Activated naive CD8-positive, alpha-beta T cell treated with anti-CD3 and anti-CD28 coated beads, Interleukin-2, amount 10 ng/mL, durations not matched to agents 7 days and 5 days (primary cell): Measurements from ENCODE around the gene PTPRG. TPM values are rescaled to one million over a fixed set of nuclear protein-coding genes. Genes with fewer than 3 reads are reported as not detected.

Experiments used
- ATAC-seq: fragments of 150-1000 bp; cut with Tn5 transposase; one replicate; pipeline ENCODE4 v1.10.0; 2021; ENCODE audit warnings: low read depth, moderate library complexity
- POLR2A ChIA-PET: fragments of 350-600 bp; sonication (Branson Sonifier 250); formaldehyde crosslinking; loops from one replicate; lab custom pipeline; 2021; ENCODE audit warnings: antibody characterized with exemption; lab: Charles Lee
- DNase-seq: peaks from one replicate; pipeline ENCODE4 v3.0.0; 2021
- H3K27ac Mint-ChIP-seq: one replicate; pipeline ENCODE4 v1.8.0; 2022; ENCODE audit warnings: mild to moderate bottlenecking, mixed read lengths
- H3K27me3 Mint-ChIP-seq: one replicate; pipeline ENCODE4 v1.8.0; 2022; ENCODE audit warnings: mild to moderate bottlenecking, moderate library complexity, mixed read lengths
- H3K36me3 Mint-ChIP-seq: one replicate; pipeline ENCODE4 v1.8.0; 2021; ENCODE audit warnings: mild to moderate bottlenecking, mixed read lengths
- H3K4me1 Mint-ChIP-seq: one replicate; pipeline ENCODE4 v1.8.0; 2021; ENCODE audit warnings: mixed read lengths
- H3K4me3 Mint-ChIP-seq: one replicate; pipeline ENCODE4 v1.8.0; 2022; ENCODE audit warnings: mild to moderate bottlenecking, moderate library complexity, mixed read lengths
- H3K9me3 Mint-ChIP-seq: one replicate; pipeline ENCODE4 v1.8.0; 2021; ENCODE audit warnings: mixed read lengths
- total RNA-seq, 2 experiments: library from RNA; stranded (reverse); gene quantifications; one replicate each; pipeline ENCODE4 v1.2.3, GENCODE V29; 2021

Gene PTPRG
- total RNA-seq, 2 experiments from 2014 or later = not detected

DNA sequence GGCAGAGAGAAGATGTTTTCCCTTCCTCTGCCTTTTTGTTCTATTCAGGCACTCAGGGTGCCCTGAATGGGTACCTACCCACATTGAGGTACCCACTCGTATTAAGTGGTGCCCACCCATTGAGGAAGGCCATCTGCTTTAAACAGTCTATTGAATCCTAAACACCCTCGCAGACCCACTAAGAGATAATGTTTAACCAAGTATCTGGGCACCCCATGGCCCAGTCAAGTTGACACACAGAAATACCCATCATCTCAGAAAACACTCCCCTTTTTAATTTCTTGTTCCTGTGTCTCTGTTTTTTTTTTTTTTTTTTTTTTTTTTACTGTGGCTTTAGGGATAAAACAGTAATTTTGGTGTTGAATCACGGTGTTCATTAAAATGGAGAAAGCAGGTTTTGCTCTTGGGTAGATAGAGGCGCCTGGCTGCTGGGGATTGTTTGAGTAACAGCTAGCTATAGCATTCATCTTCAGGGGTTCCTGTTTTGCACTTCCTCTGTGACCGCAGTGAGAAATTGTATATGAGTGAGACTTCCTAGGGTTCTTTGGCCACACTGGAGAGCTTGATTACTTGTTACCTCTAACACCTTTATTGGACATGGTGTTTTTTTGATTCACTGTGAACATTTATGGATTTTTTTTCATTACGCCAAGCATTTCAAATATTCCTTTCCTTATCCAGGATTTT lies 259.1 kb downstream of the PTPRG start:
- no peak overlapping the region for H3K4me3 Mint-ChIP-seq
- H3K27me3 Mint-ChIP-seq = no peaks in the 10 kb centered on the region
- H3K9me3 Mint-ChIP-seq = no peaks in the 10 kb centered on the region
- ATAC-seq (no peak), DNase-seq (no peak)
- H3K27ac Mint-ChIP-seq = no peak overlapping the region
- H3K36me3 Mint-ChIP-seq = no peaks in the 10 kb centered on the region
- H3K4me1 Mint-ChIP-seq = no peaks in the 10 kb centered on the region
- POLR2A ChIA-PET = no interaction called here

GRCh38 chr3:61821823-61822251 lies 260.5 kb downstream of the PTPRG start:
- Mint-ChIP-seq H3K27ac (no peak overlapping the region), H3K4me1 (no peaks in the 10 kb centered on the region), H3K27me3 (no peaks in the 10 kb centered on the region), H3K9me3 (no peaks in the 10 kb centered on the region), H3K4me3 (no peak overlapping the region), H3K36me3 (no peaks in the 10 kb centered on the region)
- POLR2A ChIA-PET = no interaction called here
- ATAC-seq (no peak), DNase-seq (no peak)

DNA sequence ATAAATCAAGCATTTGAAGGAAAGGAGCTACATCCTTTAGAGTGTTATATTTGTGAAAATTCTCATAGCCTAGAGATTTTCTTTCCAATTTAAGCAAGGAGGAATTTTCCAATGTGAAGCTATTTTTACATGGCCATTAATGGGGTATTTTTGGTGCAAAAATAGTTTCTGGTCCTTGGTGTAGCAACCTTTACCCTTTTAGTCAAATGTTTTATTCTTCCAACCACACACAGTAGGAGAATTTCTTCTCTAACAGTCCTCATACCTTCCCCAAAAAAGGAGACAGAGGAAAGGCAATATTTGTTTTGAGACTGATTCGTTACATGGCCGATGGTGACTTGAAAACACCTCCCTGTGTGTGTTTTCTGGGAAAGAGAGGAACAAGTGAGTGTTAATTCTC lies 261.2 kb downstream of the PTPRG start:
- DNase-seq (no peak), ATAC-seq (no peak)
- POLR2A ChIA-PET = no interaction called here
- no peak overlapping the region for H3K4me3 Mint-ChIP-seq
- no peaks in the 10 kb centered on the region for H3K36me3 Mint-ChIP-seq
- H3K9me3 Mint-ChIP-seq = no peaks in the 10 kb centered on the region
- no peaks in the 10 kb centered on the region for H3K4me1 Mint-ChIP-seq
- no peaks in the 10 kb centered on the region for H3K27me3 Mint-ChIP-seq
- no peak overlapping the region for H3K27ac Mint-ChIP-seq

DNA sequence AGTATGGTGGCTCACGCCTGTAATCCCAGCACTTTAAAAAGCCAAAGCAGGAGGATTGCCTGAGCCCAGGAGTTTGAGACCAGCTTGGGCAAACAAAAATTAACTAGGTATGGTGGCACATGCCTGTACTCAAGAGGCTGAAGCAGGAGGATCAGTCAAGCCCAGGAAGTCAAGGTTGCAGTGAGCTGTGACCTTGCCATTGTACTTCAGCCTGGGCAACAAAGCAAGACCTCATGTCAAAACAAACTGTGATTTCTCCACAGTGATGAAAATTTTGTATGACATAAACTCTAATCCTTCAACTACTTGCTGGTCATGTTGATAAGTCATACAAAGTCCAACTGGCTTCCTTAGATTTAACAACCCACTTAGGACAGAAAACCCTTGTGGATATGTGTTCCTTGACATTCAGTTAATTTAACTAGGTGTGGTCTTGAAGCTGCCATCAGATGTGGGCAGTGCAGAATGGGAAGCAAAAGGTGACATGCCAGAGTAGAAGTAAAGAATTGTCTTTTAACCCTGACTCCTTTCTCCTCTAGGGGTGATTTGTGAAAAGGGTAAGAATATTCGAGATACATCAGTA lies 263.3 kb downstream of the PTPRG start:
- DNase-seq (no peak), ATAC-seq (no peak)
- Mint-ChIP-seq H3K4me1 (no peaks in the 10 kb centered on the region), H3K27ac (no peak overlapping the region), H3K4me3 (no peak overlapping the region), H3K36me3 (no peaks in the 10 kb centered on the region), H3K9me3 (no peaks in the 10 kb centered on the region), H3K27me3 (no peaks in the 10 kb centered on the region)
- POLR2A ChIA-PET = no interaction called here

GRCh38 chr3:61826161-61826560 lies 264.8 kb downstream of the PTPRG start:
- DNase-seq = no peak
- Mint-ChIP-seq H3K4me3 (no peak overlapping the region), H3K36me3 (no peaks in the 10 kb centered on the region), H3K9me3 (no peaks in the 10 kb centered on the region), H3K4me1 (no peaks in the 10 kb centered on the region), H3K27me3 (no peaks in the 10 kb centered on the region), H3K27ac (no peak overlapping the region)
- no peak for ATAC-seq
- POLR2A ChIA-PET = no interaction called here

- DNase-seq (no peak), ATAC-seq (no peak)
- peaks cover 3% of the 10 kb centered on the region for H3K27me3 Mint-ChIP-seq
- POLR2A ChIA-PET = no interaction called here
- no peaks in the 10 kb centered on the region for H3K36me3 Mint-ChIP-seq
- no peak overlapping the region for H3K27ac Mint-ChIP-seq
- H3K4me3 Mint-ChIP-seq = no peak overlapping the region
- no peaks in the 10 kb centered on the region for H3K9me3 Mint-ChIP-seq
- no peaks in the 10 kb centered on the region for H3K4me1 Mint-ChIP-seq
Measured at GRCh38 chr3:61828184-61828874, 267.0 kb downstream of the PTPRG start.

DNA sequence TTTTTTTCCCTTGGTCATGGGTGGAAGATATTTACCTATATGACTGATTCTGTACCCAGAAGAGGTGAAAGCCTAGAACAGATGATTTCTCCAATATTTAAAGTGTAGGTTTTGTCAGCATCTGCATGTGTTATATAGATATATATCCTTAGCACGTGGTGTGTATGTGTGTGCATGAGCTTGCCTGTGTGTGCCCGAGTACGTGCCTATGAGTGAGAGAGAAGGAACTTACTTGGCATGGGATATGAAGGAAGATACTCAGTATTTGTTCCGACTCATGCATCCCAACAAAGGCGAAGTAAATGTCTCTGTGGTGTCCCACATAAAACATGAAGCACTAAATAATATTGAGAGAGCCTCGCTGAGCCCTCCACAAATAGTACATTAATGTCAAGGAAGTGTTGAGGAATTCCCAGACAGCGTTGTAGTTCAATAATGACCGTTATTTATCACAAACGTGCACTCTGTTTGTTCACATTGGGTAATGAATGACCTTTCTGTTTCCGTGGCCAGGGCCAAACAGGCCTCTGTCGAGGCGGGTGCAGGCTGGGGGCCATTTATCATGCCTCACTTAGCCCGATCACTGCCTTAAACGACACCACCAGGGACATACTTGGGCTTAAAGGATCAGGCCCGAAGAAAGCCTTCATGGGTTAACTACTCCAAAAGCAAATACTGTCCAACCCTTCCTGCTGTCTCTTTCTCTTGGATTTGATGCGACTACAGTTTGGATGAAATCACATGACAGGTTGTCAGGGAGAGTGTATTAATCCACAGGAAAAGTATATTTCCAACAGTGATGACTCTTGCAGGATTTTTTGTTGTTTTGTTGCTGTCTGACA lies 267.7 kb downstream of the PTPRG start:
- POLR2A ChIA-PET = no interaction called here
- H3K9me3 Mint-ChIP-seq = no peaks in the 10 kb centered on the region
- no peaks in the 10 kb centered on the region for H3K4me1 Mint-ChIP-seq
- peaks cover 3% of the 10 kb centered on the region for H3K27me3 Mint-ChIP-seq
- ATAC-seq = no peak
- no peak overlapping the region for H3K27ac Mint-ChIP-seq
- no peaks in the 10 kb centered on the region for H3K36me3 Mint-ChIP-seq
- DNase-seq = no peak
- H3K4me3 Mint-ChIP-seq = no peak overlapping the region

GRCh38 chr3:61829722-61830350 lies 268.5 kb downstream of the PTPRG start:
- Mint-ChIP-seq H3K27me3 (peaks cover 3% of the 10 kb centered on the region), H3K9me3 (no peaks in the 10 kb centered on the region), H3K4me3 (no peak overlapping the region), H3K4me1 (no peaks in the 10 kb centered on the region), H3K27ac (no peak overlapping the region), H3K36me3 (no peaks in the 10 kb centered on the region)
- no peak for DNase-seq
- POLR2A ChIA-PET = no interaction called here
- no peak for ATAC-seq

DNA sequence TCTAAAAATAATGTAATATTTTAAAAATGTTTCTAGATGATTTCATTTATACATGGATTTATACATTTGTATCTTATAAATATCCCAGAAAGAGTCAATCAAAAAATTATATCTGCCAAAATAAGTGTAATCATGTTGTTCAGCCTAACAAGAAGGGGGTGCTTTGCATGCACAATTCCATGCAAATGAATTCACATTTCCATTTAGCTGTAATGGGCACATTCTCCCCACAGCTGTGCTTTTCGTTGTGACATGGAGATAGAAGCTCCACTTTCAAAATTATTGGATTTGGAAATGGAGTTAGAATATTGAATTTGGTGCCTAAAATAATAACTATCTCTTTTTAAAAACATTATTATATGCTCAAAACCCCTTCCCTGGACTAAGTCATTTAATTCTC lies 270.6 kb downstream of the PTPRG start:
- POLR2A ChIA-PET = no interaction called here
- H3K27ac Mint-ChIP-seq = no peak overlapping the region
- DNase-seq (no peak), ATAC-seq (no peak)
- no peaks in the 10 kb centered on the region for H3K4me1 Mint-ChIP-seq
- H3K36me3 Mint-ChIP-seq = no peaks in the 10 kb centered on the region
- peaks cover 3% of the 10 kb centered on the region for H3K27me3 Mint-ChIP-seq
- no peak overlapping the region for H3K4me3 Mint-ChIP-seq
- no peaks in the 10 kb centered on the region for H3K9me3 Mint-ChIP-seq

GRCh38 chr3:61832375-61833229 lies 271.2 kb downstream of the PTPRG start:
- Mint-ChIP-seq H3K4me1 (no peaks in the 10 kb centered on the region), H3K27ac (no peak overlapping the region), H3K27me3 (peaks cover 3% of the 10 kb centered on the region), H3K4me3 (no peak overlapping the region), H3K9me3 (no peaks in the 10 kb centered on the region), H3K36me3 (no peaks in the 10 kb centered on the region)
- ATAC-seq = no peak
- no peak for DNase-seq
- POLR2A ChIA-PET = no interaction called here

- H3K9me3 Mint-ChIP-seq = no peaks in the 10 kb centered on the region
- H3K4me3 Mint-ChIP-seq = no peak overlapping the region
- DNase-seq (no peak), ATAC-seq (no peak)
- POLR2A ChIA-PET = no interaction called here
- no peak overlapping the region for H3K27ac Mint-ChIP-seq
- no peaks in the 10 kb centered on the region for H3K36me3 Mint-ChIP-seq
- H3K4me1 Mint-ChIP-seq = no peaks in the 10 kb centered on the region
- peaks cover 2% of the 10 kb centered on the region for H3K27me3 Mint-ChIP-seq
Measured at GRCh38 chr3:61839256-61839655, 277.9 kb downstream of the PTPRG start.

DNA sequence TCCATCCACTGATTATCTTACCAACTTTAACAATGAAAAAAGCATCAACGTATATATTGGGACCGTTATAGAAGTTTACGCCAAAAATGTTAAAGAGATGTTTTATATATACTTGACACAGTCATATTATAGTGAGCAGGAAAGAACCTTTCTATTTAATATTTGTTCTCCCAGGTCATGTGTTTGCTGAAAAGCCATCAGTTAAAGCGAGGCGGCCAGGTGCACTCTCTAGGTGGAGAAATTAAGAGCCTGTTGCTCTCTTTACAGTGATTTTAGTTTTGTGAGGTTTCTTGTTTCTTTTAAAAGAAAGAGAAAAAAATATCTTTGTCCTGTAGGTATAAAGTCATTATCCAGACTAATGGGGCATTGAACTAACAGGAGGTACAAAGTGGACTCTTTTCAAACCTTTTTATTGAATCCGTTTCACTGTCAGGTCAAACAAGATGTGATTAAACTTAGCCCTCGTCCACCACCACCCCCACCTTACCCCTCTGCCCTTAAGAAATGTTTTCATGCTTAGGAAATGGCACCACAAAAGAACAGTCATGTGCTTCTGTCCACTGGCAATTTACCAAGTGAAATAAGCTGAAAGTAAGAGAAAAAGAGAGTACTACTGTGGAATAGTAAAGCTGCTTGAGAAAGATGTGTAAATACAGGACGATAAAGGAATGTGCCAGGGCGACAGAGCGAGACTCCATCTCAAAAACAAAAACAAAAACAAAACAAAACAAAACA lies 279.9 kb downstream of the PTPRG start:
- peaks cover 2% of the 10 kb centered on the region for H3K27me3 Mint-ChIP-seq
- POLR2A ChIA-PET = no interaction called here
- no peak for DNase-seq
- no peaks in the 10 kb centered on the region for H3K4me1 Mint-ChIP-seq
- ATAC-seq = no peak
- no peak overlapping the region for H3K4me3 Mint-ChIP-seq
- no peaks in the 10 kb centered on the region for H3K36me3 Mint-ChIP-seq
- H3K9me3 Mint-ChIP-seq = no peaks in the 10 kb centered on the region
- no peak overlapping the region for H3K27ac Mint-ChIP-seq
